ENCODE measurements around the gene FARSA.
"Not testable (repeated sequence)": the region's sequence is repeated elsewhere in the genome, so short reads cannot be mapped to it uniquely, and the experiment has no call there.

FARSA gene

GRCh38 chr19:12953799-12954611 lies 20.5 kb upstream of the FARSA start:
- no peak for DNase-seq

GRCh38 chr19:12953138-12953798 lies 19.8 kb upstream of the FARSA start:
- DNase-seq = no peak

- DNase-seq = no peak
Observed at GRCh38 chr19:12952488-12953137, 19.1 kb upstream of the FARSA start.

- DNase-seq = not testable (repeated sequence)
Observed at GRCh38 chr19:12952050-12952449, 18.5 kb upstream of the FARSA start.

GRCh38 chr19:12949363-12950283 lies 16.1 kb upstream of the FARSA start:
- DNase-seq = no peak

GRCh38 chr19:12948612-12949362 lies 15.3 kb upstream of the FARSA start:
- no peak for DNase-seq

GRCh38 chr19:12947702-12948611 lies 14.4 kb upstream of the FARSA start:
- no peak for DNase-seq

GRCh38 chr19:12946731-12947496 lies 13.4 kb upstream of the FARSA start:
- no peak for DNase-seq

GRCh38 chr19:12946092-12946721 lies 12.7 kb upstream of the FARSA start:
- DNase-seq = peak; percentile 54

- peak; percentile 98 for DNase-seq
Observed at GRCh38 chr19:12945479-12946091, 12.1 kb upstream of the FARSA start, which contains the start of gene RAD23A. RAD23A (plus strand) TSS chr19:12945862; CDS start chr19:12945949, 87 bp downstream.

- no peak for DNase-seq
Observed at GRCh38 chr19:12944104-12944674, 10.7 kb upstream of the FARSA start.

- no peak for DNase-seq
Observed at GRCh38 chr19:12943437-12944044, 10.0 kb upstream of the FARSA start.

GRCh38 chr19:12940897-12941296 lies 7.4 kb upstream of the FARSA start:
- DNase-seq = no peak

- DNase-seq = no peak
Observed at GRCh38 chr19:12939975-12940423, 6.5 kb upstream of the FARSA start.

- DNase-seq = peak; percentile 46
Observed at GRCh38 chr19:12938779-12939601, 5.5 kb upstream of the FARSA start.

GRCh38 chr19:12937927-12938778 lies 4.6 kb upstream of the FARSA start, which contains the start of gene CALR:
CALR (plus strand) TSS chr19:12938609; CDS start chr19:12938680, 71 bp downstream.
- DNase-seq = peak; percentile 99
